Activated CD4-positive, CD25-positive, alpha-beta regulatory T cell treated with anti-CD3 and anti-CD28 coated beads, Interleukin-2, amount 50 U/mL, for 16 hours (primary cell): ENCODE results near the gene SUGCT.
"Not testable (repeated sequence)": the region's sequence is repeated elsewhere in the genome, so short reads cannot be mapped to it uniquely, and the experiment has no call there.

Source experiments
- DNase-seq: peaks from one replicate; pipeline ENCODE4 v3.0.0-alpha.2; 2020; ENCODE audit warnings: low read depth, low spot score

SUGCT gene

GRCh38 chr7:40139891-40140290 lies 5.1 kb downstream of the SUGCT start:
- not testable (repeated sequence) for DNase-seq

GRCh38 chr7:40141916-40142315 lies 7.1 kb downstream of the SUGCT start:
- DNase-seq, result not testable (repeated sequence)

- DNase-seq, result not testable (repeated sequence)
Observed at GRCh38 chr7:40145596-40146130, 10.9 kb downstream of the SUGCT start.

- DNase-seq, result no peak
Observed at GRCh38 chr7:40147371-40148246, 12.8 kb downstream of the SUGCT start.

- not testable (repeated sequence) for DNase-seq
Observed at GRCh38 chr7:40148247-40148580, 13.4 kb downstream of the SUGCT start.

- DNase-seq, result no peak
Observed at GRCh38 chr7:40148671-40149070, 13.9 kb downstream of the SUGCT start.

GRCh38 chr7:40151504-40151903 lies 16.7 kb downstream of the SUGCT start:
- no peak for DNase-seq

GRCh38 chr7:40156988-40157387 lies 22.2 kb downstream of the SUGCT start:
- no peak for DNase-seq

DNA sequence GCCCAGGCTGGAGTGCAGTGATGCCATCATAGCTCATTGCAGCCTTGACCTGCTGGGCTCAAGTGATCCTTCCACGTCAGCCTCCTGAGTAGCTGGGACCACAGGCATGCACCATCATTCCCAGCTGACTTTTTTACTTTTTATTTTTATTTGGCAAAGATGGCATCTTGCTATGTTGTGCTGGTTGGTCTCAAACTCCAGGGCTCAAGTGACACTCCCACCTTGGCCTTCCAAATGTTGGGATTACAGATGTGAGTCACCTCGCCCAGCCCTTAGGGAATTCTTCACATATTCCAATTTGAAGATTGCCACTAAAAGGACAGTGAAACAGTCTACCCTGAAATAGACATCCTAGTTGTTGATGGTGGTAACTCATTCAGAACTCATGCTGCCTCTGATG lies 27.7 kb downstream of the SUGCT start:
- DNase-seq, result no peak

GRCh38 chr7:40165216-40165615 lies 30.4 kb downstream of the SUGCT start:
- DNase-seq, result no peak

GRCh38 chr7:40167291-40167690 lies 32.5 kb downstream of the SUGCT start:
- no peak for DNase-seq

DNA sequence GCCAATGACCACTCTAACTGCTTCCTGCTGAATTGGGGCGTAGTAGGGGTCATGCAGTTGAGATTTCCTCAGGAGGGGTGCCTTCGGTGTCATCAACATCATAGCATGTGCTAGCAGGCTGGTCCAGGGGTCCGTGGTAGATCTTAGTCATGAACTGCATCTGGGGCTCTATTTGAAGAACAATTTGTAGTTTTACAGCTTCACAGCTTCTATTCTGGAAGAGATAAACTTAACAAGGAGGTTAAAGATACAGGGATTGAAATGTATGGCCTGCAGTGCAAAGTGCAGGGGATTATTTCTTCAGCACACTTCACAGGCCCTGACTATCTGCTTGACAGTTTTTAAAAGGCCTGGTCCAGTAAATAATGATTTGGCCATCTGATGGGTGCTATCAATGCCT lies 33.5 kb downstream of the SUGCT start:
- DNase-seq, result not testable (repeated sequence)

GRCh38 chr7:40173121-40173520 lies 38.3 kb downstream of the SUGCT start:
- not testable (repeated sequence) for DNase-seq

GRCh38 chr7:40175256-40175655 lies 40.5 kb downstream of the SUGCT start:
- DNase-seq, result not testable (repeated sequence)

DNA sequence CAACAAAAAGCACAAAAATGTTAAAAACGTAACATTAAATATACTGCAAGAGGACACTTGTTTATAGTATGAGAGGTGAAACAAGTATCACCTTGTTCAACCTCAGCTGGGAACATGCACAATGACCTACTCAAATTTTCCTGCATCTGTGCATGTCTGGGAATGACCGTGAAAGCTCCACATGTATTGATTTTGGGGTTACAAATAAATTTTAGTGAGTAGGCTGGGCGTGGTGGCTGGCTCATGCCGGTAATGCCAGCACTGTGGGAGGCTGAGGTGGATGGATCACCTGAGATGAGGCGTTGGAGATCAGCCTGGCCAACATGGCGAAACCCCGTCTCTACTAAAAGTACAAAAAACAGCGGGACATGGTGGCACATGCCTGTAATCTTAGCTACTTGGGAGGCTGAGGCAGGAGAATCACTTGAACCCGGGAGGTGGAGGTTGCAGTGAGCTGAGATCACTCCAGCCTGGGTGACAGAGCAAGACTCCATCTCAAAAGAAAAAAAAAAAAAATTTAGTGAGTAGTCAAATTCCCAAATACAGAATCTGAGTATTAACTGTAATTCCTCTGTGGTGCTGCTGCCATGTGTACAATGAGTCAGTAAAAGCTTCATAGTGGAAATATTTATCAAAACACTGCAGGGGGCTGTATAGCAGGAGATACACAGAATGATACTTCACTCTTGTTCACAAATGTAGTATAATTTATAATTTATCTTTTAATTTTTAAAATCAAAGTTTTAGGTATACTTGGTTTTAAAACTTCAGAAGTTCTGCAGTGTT lies 41.1 kb downstream of the SUGCT start:
- DNase-seq, result no peak

- no peak for DNase-seq
Observed at GRCh38 chr7:40177071-40177470, 42.3 kb downstream of the SUGCT start.

- no peak for DNase-seq
Observed at GRCh38 chr7:40182452-40182851, 47.6 kb downstream of the SUGCT start.

DNA sequence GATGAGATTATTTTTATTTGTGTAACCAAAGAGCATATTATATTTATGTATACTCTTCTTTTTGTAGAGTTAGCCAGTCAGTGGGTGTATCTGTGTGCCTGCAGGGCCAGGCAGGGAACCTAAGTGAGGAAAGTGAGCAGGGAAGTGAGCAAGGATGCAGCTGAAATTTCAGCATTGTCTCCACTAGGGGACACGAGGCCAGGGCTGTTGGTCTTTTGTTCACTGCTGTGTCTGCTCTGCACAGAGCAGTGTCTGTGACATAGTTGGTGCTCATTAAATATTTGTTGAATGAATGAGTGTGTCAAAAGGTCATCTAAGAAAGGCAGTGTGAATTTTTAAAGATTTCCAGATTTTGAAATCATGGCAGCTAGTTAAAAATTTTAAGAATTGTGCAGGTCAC lies 51.8 kb downstream of the SUGCT start:
- no peak for DNase-seq

DNA sequence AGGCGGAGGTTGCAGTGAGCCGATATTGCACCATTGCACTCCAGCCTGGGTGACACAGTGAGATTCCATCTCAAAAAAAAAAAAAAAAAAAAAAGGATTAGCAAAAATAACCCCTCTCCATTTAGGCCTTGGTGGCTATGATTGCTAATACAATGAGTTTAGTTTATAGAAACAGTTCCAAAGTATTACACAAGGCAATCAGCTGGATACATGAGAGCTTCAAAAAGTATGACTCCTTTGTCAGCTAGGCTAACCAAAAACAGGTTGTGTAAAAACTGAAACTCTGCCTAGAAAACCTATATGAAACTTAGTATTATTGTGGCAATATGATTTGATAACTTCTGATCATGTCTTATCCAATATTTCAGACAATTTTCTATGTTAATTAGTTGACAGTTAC lies 57.2 kb downstream of the SUGCT start:
- no peak for DNase-seq

GRCh38 chr7:40194745-40195144 lies 59.9 kb downstream of the SUGCT start:
- DNase-seq, result no peak

DNA sequence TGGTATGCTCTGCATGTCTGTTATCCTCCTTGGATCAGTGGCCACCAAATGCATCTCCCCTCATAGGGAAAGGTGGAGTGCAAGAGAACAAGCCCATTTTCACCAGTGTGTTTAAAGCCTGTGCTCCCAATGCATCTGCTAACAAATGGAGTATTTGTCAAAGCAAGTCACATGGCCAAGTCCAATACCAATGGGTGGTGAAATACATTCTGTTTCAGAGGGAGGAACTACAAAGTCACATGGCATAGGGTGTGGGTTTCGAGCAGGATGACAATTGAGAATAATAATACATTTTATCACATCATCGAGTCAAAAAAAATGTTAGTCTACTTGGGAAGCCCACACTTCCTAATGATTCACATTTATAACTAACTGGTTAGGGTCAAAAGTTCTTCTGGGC lies 62.7 kb downstream of the SUGCT start:
- DNase-seq, result no peak

GRCh38 chr7:40199076-40199802 lies 64.4 kb downstream of the SUGCT start:
- DNase-seq, result no peak
